ENCODE results near the gene HSPA12B.

The HSPA12B gene

GRCh38 chr20:3755814-3756480, 23.5 kb downstream of the HSPA12B start:
- Mint-ChIP-seq H3K4me1 (ENCODE audit: low read depth) (peaks cover 8% of the 10 kb centered on the region), H3K27ac (no peak overlapping the region), H3K9me3 (no peaks in the 10 kb centered on the region), H3K27me3 (no peaks in the 10 kb centered on the region), H3K36me3 (ENCODE audit: low read depth) (peaks cover 16% of the 10 kb centered on the region), H3K4me3 (no peak overlapping the region)

GRCh38 chr20:3757268-3757667, 24.8 kb downstream of the HSPA12B start:
- Mint-ChIP-seq H3K4me1 (ENCODE audit: low read depth) (peaks cover 5% of the 10 kb centered on the region), H3K27ac (no peak overlapping the region), H3K27me3 (no peaks in the 10 kb centered on the region), H3K4me3 (no peak overlapping the region), H3K9me3 (no peaks in the 10 kb centered on the region), H3K36me3 (ENCODE audit: low read depth) (peaks cover 22% of the 10 kb centered on the region)

- Mint-ChIP-seq H3K27ac (no peak overlapping the region), H3K4me1 (ENCODE audit: low read depth) (no peaks in the 10 kb centered on the region), H3K9me3 (no peaks in the 10 kb centered on the region)
Measured at GRCh38 chr20:3758566-3758965, 26.1 kb downstream of the HSPA12B start.

GRCh38 chr20:3759316-3759823, 26.9 kb downstream of the HSPA12B start:
- no peaks in the 10 kb centered on the region for H3K27me3 Mint-ChIP-seq
- no peaks in the 10 kb centered on the region for H3K9me3 Mint-ChIP-seq
- H3K36me3 Mint-ChIP-seq (ENCODE audit: low read depth), result peaks cover 22% of the 10 kb centered on the region
- no peaks in the 10 kb centered on the region for H3K4me1 Mint-ChIP-seq (ENCODE audit: low read depth)
- H3K27ac Mint-ChIP-seq, result no peak overlapping the region
- H3K4me3 Mint-ChIP-seq, result no peak overlapping the region

More at GRCh38 chr20:3758566-3758965, 26.1 kb downstream of the HSPA12B start:
- Mint-ChIP-seq H3K27me3 (no peaks in the 10 kb centered on the region), H3K4me3 (no peak overlapping the region), H3K36me3 (ENCODE audit: low read depth) (peaks cover 22% of the 10 kb centered on the region)

- Mint-ChIP-seq H3K27ac (no peak overlapping the region), H3K27me3 (no peaks in the 10 kb centered on the region), H3K9me3 (no peaks in the 10 kb centered on the region), H3K4me3 (no peak overlapping the region), H3K4me1 (ENCODE audit: low read depth) (no peaks in the 10 kb centered on the region), H3K36me3 (ENCODE audit: low read depth) (peaks cover 22% of the 10 kb centered on the region)
Measured at GRCh38 chr20:3759884-3760283, 27.4 kb downstream of the HSPA12B start.

- Mint-ChIP-seq H3K36me3 (ENCODE audit: low read depth) (peaks cover 22% of the 10 kb centered on the region), H3K9me3 (no peaks in the 10 kb centered on the region), H3K27ac (no peak overlapping the region), H3K4me1 (ENCODE audit: low read depth) (peaks cover 3% of the 10 kb centered on the region), H3K27me3 (no peaks in the 10 kb centered on the region), H3K4me3 (no peak overlapping the region)
Measured at GRCh38 chr20:3760655-3761348, 28.3 kb downstream of the HSPA12B start.

- H3K27ac Mint-ChIP-seq, result no peak overlapping the region
- no peak overlapping the region for H3K4me3 Mint-ChIP-seq
Measured at GRCh38 chr20:3763671-3764601, 31.5 kb downstream of the HSPA12B start.

GRCh38 chr20:3764659-3765058, 32.2 kb downstream of the HSPA12B start:
- peaks cover 6% of the 10 kb centered on the region for H3K36me3 Mint-ChIP-seq (ENCODE audit: low read depth)
- no peaks in the 10 kb centered on the region for H3K9me3 Mint-ChIP-seq
- H3K4me1 Mint-ChIP-seq (ENCODE audit: low read depth), result peaks cover 30% of the 10 kb centered on the region
- H3K27ac Mint-ChIP-seq, result no peak overlapping the region
- no peaks in the 10 kb centered on the region for H3K27me3 Mint-ChIP-seq
- H3K4me3 Mint-ChIP-seq, result no peak overlapping the region

More at GRCh38 chr20:3763671-3764601, 31.5 kb downstream of the HSPA12B start:
- Mint-ChIP-seq H3K9me3 (no peaks in the 10 kb centered on the region), H3K27me3 (no peaks in the 10 kb centered on the region), H3K36me3 (ENCODE audit: low read depth) (peaks cover 6% of the 10 kb centered on the region), H3K4me1 (ENCODE audit: low read depth) (peaks cover 22% of the 10 kb centered on the region)

- Mint-ChIP-seq H3K4me1 (ENCODE audit: low read depth) (peaks cover 31% of the 10 kb centered on the region), H3K27ac (no peak overlapping the region), H3K9me3 (no peaks in the 10 kb centered on the region), H3K4me3 (peak overlapping the region; percentile 90), H3K36me3 (ENCODE audit: low read depth) (peaks cover 6% of the 10 kb centered on the region), H3K27me3 (no peaks in the 10 kb centered on the region)
Measured at GRCh38 chr20:3765171-3765882, 32.8 kb downstream of the HSPA12B start.

- H3K4me3 Mint-ChIP-seq, result peak overlapping the region; percentile 90
- H3K4me1 Mint-ChIP-seq (ENCODE audit: low read depth), result peaks cover 31% of the 10 kb centered on the region
- H3K36me3 Mint-ChIP-seq (ENCODE audit: low read depth), result peaks cover 5% of the 10 kb centered on the region
- H3K9me3 Mint-ChIP-seq, result no peaks in the 10 kb centered on the region
- no peaks in the 10 kb centered on the region for H3K27me3 Mint-ChIP-seq
- peak overlapping the region; percentile 76 for H3K27ac Mint-ChIP-seq
Measured at GRCh38 chr20:3766422-3767109, 34.1 kb downstream of the HSPA12B start.

GRCh38 chr20:3767110-3767426, 34.6 kb downstream of the HSPA12B start:
- Mint-ChIP-seq H3K9me3 (no peaks in the 10 kb centered on the region), H3K36me3 (ENCODE audit: low read depth) (peaks cover under 1% of the 10 kb centered on the region), H3K27me3 (no peaks in the 10 kb centered on the region), H3K4me1 (ENCODE audit: low read depth) (peaks cover 31% of the 10 kb centered on the region), H3K4me3 (peak overlapping the region; percentile 90), H3K27ac (peak overlapping the region; percentile 76)

GRCh38 chr20:3767427-3768341, 35.2 kb downstream of the HSPA12B start, which contains the start of gene ADISSP:
TSS of gene ADISSP (minus strand) at chr20:3767753. CDS start at chr20:3760100, 7,653 bp downstream.
- peak within 1 kb of the TSS; percentile 90 for H3K4me3 Mint-ChIP-seq
- peak within 1 kb of the TSS; percentile 92 for H3K27ac Mint-ChIP-seq
- no peaks in the 10 kb centered on the region for H3K27me3 Mint-ChIP-seq
- H3K36me3 Mint-ChIP-seq (ENCODE audit: low read depth), result no peaks in the 10 kb centered on the region
- peaks cover 31% of the 10 kb centered on the region for H3K4me1 Mint-ChIP-seq (ENCODE audit: low read depth)
- no peaks in the 10 kb centered on the region for H3K9me3 Mint-ChIP-seq
